Retinal pigment epithelial cell (primary cell): ENCODE data around the gene MYO1H.
"Not testable (repeated sequence)": the region's sequence is repeated elsewhere in the genome, so short reads cannot be mapped to it uniquely, and the experiment has no call there.

Source experiments
- DNase-seq: peaks from one replicate; pipeline ENCODE4 v3.0.0-alpha.2; 2010; ENCODE audit warnings: low read depth
- H3K4me3 ChIP-seq: 2 replicates; pipeline ENCODE4 v1.5.1; 2011; ENCODE audit warnings: mild to moderate bottlenecking, low read length, control low read depth, moderate library complexity
- CTCF ChIP-seq: conservative IDR thresholded peaks from 2 replicates; pipeline ENCODE4 v1.5.1; 2011; ENCODE audit warnings: low read depth, low read length, control low read depth, inconsistent platforms

The MYO1H gene

DNA sequence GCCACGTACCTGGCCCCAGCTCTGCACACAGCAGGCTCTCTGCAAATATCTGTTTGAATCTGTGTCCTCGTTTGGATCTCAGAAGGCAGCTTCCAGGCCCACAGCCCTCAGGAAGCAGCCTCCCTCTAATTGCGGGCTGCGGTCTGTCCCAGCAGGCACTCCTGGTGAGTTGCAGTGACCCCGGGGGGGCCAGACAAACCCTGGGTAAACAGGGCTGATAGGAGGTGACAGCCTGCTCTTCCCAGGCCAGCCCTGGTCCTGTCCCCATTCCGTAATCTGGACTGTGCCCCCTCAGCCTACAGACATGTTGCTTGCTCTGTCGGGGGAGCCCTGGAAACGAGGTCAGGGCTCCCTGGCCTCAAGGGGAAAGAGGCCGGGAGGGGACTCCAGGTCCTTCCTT is 40.6 kb upstream of the MYO1H start:
- no peak overlapping the region for H3K4me3 ChIP-seq
- no peak for DNase-seq
- no peak for TF ChIP-seq CTCF

- no peak for TF ChIP-seq CTCF
- H3K4me3 ChIP-seq: peak within 1 kb of the TSS; percentile 30
- no peak for DNase-seq
These were observed 38.9 kb upstream of the MYO1H start, which contains the start of gene FOXN4 for GRCh38 chr12:109308534-109309380. Gene FOXN4 (minus strand): TSS chr12:109309284. CDS start chr12:109308321, 963 bp downstream.

- TF ChIP-seq CTCF: no peak
- H3K4me3 ChIP-seq: peak overlapping the region; percentile 30
- DNase-seq: no peak
These were observed 38.1 kb upstream of the MYO1H start for GRCh38 chr12:109309381-109310246.

DNA sequence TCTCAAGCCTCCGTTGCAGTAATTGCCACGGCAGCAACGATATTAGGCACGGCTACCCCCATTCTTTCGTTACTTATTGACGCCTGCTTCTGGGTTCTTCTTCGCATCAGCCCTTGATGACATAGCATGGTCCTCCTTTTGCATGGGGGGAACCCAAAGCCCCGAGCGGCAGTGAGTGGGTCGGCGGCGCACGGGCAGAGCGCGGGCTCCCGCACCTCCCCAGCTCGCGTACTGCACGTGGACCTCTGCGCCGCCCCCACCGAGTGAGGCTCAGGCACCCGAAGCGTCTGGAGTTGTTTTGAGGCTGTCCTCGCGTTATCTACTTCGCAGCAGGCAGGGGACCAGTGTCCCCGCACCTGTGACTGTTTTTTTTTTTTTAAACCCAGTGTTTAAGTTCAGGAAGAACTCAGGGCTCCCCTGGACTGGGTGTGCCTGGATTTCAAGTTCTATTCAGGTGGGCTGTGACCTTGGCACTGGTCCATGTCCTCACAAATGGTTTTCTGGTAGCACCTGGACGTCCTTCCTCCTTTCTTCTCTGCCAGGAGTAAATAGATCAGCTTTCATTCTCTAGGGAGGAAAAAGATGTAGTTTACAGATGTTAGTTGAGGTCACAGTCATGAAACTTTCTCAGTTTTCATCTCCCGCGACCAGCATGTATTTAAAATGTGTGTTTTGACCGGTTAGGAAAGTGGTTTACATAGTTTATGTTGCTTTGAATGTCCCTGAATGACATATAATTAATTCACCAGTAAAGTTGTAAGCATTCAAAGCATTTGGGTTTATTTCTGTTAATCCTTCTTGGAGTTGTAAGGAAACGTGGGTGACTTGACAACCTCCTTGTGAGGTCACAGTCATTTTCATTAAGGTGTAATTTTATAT is 37.2 kb upstream of the MYO1H start:
- DNase-seq: no peak
- peak overlapping the region; percentile 29 for H3K4me3 ChIP-seq

GRCh38 chr12:109321294-109321693 is 26.4 kb upstream of the MYO1H start:
- DNase-seq, H3K4me3 ChIP-seq: not testable (repeated sequence)

More for the DNA sequence above, 37.2 kb upstream of the MYO1H start:
- no peak for TF ChIP-seq CTCF

- no peak overlapping the region for H3K4me3 ChIP-seq
- no peak for DNase-seq
- TF ChIP-seq CTCF: no peak
These were observed 18.7 kb upstream of the MYO1H start for GRCh38 chr12:109329003-109329402.

DNA sequence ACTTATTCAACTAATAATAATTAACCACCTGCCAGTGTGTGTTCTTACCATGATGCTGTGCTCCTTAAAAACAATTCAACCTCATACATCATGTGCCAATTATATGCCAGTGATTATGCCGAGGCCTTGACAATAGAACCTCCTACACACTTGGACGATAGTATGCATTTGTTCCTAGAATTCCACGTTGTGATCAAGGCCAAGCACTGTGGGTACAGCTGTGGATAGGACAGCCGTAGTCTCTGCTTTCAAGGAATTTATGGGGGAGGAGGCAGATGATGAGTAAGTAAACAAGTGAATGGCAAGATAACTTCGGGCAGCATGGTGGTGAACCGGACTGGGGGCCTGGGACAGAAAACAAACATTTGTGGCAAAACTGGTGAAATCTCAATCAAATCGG is 18.0 kb upstream of the MYO1H start:
- H3K4me3 ChIP-seq: no peak overlapping the region
- DNase-seq: no peak
- TF ChIP-seq CTCF: no peak
